Breast epithelium (tissue), 4 donors: ENCODE results near the gene MBNL3. TPM values are rescaled to one million over a fixed set of nuclear protein-coding genes. Genes with fewer than 3 reads are reported as not detected.

Experiments
- DNase-seq, 2 donors: peaks; one replicate each; pipeline ENCODE4 v3.0.0-alpha.2; 2019; ENCODE audit warnings: low spot score in 2 of 2
- H3K27ac ChIP-seq, 2 donors: fragments of 200-600 bp; sonication (generic) in 1 of 2; one replicate each; pipeline ENCODE4 v1.5.1; 2016 to 2019; ENCODE audit warnings: mild to moderate bottlenecking in 1 of 2
- H3K27me3 ChIP-seq, 2 donors: fragments of 200-600 bp; sonication (generic) in 1 of 2; one replicate each; pipeline versions ENCODE4 v1.5.1 to v1.6.0; 2017 to 2019; ENCODE audit warnings: control low read depth in 1 of 2, mild to moderate bottlenecking in 1 of 2
- H3K36me3 ChIP-seq: fragments of 200-600 bp; one replicate; pipeline ENCODE4 v1.5.1; 2019
- H3K4me1 ChIP-seq, 2 donors: fragments of 200-600 bp; sonication (generic); one replicate each; pipeline ENCODE4 v1.5.1; 2016 to 2019; ENCODE audit warnings: control low read depth in 1 of 2
- H3K4me3 ChIP-seq, 3 donors: fragments of 200-600 bp; sonication (generic); 1 replicate in 2 of 3; 2 replicates in 1 of 3; pipeline ENCODE4 v1.5.1; 2016 to 2019; ENCODE audit warnings: mild to moderate bottlenecking in 3 of 3, moderate library complexity in 2 of 3
- H3K9me3 ChIP-seq, 2 donors: fragments of 200-600 bp; sonication (generic) in 1 of 2; one replicate each; pipeline ENCODE4 v1.5.1; 2016 to 2019; ENCODE audit warnings: control low read depth in 1 of 2
- POLR2A ChIP-seq: fragments of 450-650 bp; IDR thresholded peaks from one replicate; pipeline ENCODE4 v1.6.1; 2016; ENCODE audit warnings: antibody characterized with exemption, mild to moderate bottlenecking, moderate library complexity
- POLR2AphosphoS5 ChIP-seq, 3 donors: sonication (generic); formaldehyde crosslinking; IDR thresholded peaks; one replicate each; pipeline ENCODE4 v1.6.1; 2017; ENCODE audit warnings: antibody characterized with exemption in 3 of 3
- intact Hi-C: fragments of 100-400 bp; cut with DNase I; formaldehyde crosslinking; loops from one replicate; pipeline ENCODE4 v1.15.1; 2023; ENCODE audit warnings: low total_unique reads
- total RNA-seq, 3 donors: library from RNA; depleted of rRNA; stranded (reverse); fragments of >200 nt; gene quantifications; one replicate each; pipeline ENCODE4 v1.1.0, GENCODE V29; 2016
- TF ChIP-seq, protein P1 (sequence below), 3 donors: fragments of 450-650 bp; IDR thresholded peaks; one replicate each; pipeline ENCODE4 v1.5.1; 2016 to 2017; ENCODE audit warnings: antibody characterized with exemption in 3 of 3, mild to moderate bottlenecking in 3 of 3, moderate library complexity in 3 of 3

The MBNL3 gene
- total RNA-seq, 3 donors from 2014 or later: 7.5 to 42.6 (median 26.3) TPM

DNA sequence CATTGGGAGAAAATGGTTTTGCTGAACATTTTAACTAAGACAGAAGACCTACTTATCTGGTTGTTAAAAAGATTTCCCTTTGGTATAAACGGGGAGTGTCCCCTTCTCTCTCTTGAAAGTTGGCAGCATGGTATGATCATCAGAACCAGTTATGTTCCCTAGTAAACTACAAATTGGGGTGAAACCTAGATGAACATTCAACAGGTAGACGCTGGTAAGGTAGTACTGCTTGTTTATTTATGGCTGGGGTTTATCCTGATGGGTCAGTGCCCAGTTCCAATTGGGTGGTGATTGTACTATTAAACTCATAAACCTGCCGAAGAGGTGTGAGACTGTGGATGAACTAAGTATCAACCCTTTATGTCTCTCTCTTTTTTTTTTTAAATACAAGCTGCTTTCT is 100.5 kb downstream of the MBNL3 start:
- no peak overlapping the region for H3K4me3 ChIP-seq
- TF ChIP-seq, protein P1, sequence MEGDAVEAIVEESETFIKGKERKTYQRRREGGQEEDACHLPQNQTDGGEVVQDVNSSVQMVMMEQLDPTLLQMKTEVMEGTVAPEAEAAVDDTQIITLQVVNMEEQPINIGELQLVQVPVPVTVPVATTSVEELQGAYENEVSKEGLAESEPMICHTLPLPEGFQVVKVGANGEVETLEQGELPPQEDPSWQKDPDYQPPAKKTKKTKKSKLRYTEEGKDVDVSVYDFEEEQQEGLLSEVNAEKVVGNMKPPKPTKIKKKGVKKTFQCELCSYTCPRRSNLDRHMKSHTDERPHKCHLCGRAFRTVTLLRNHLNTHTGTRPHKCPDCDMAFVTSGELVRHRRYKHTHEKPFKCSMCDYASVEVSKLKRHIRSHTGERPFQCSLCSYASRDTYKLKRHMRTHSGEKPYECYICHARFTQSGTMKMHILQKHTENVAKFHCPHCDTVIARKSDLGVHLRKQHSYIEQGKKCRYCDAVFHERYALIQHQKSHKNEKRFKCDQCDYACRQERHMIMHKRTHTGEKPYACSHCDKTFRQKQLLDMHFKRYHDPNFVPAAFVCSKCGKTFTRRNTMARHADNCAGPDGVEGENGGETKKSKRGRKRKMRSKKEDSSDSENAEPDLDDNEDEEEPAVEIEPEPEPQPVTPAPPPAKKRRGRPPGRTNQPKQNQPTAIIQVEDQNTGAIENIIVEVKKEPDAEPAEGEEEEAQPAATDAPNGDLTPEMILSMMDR (IDR thresholded peaks at IDR 0.05): no peak
- TF ChIP-seq POLR2AphosphoS5 (IDR thresholded peaks at IDR 0.05): no peak
- no peak for TF ChIP-seq POLR2A
- H3K27ac ChIP-seq: no peak overlapping the region
- peaks cover 0 to 13% of the 10 kb centered on the region in 2 donors for H3K27me3 ChIP-seq
- no peaks in the 10 kb centered on the region for H3K4me1 ChIP-seq
- no peaks in the 10 kb centered on the region for H3K9me3 ChIP-seq
- H3K36me3 ChIP-seq: no peaks in the 10 kb centered on the region
- DNase-seq: no peak
- intact Hi-C loops: no loop called here

DNA sequence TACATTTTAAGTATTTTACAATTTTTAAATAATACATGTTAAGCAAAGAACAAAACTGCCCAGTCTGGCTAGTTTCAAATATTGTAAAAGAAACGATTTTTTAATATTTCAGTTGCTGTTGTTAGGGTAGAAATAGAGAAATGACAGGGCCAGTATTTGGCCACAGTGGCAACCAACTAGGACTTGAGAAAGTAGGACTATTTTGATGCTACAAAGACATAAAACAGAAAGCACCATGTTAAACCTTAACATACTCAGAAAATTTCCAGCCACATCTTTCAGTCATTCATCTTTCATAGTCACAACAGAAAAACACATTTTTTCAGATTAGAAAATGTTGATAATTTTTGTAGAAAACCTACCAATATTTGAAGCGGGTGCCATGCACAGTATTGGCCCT is 104.5 kb downstream of the MBNL3 start:
- intact Hi-C loops: no loop called here
- DNase-seq: no peak
- Histone ChIP-seq H3K27me3 (peaks cover 0 to 26% of the 10 kb centered on the region in 2 donors), H3K4me3 (no peak overlapping the region), H3K9me3 (no peaks in the 10 kb centered on the region), H3K4me1 (no peaks in the 10 kb centered on the region), H3K27ac (no peak overlapping the region), H3K36me3 (no peaks in the 10 kb centered on the region)
- TF ChIP-seq, protein P1 (IDR thresholded peaks at IDR 0.05): no peak
- no peak for TF ChIP-seq POLR2A
- no peak for TF ChIP-seq POLR2AphosphoS5 (IDR thresholded peaks at IDR 0.05)

DNA sequence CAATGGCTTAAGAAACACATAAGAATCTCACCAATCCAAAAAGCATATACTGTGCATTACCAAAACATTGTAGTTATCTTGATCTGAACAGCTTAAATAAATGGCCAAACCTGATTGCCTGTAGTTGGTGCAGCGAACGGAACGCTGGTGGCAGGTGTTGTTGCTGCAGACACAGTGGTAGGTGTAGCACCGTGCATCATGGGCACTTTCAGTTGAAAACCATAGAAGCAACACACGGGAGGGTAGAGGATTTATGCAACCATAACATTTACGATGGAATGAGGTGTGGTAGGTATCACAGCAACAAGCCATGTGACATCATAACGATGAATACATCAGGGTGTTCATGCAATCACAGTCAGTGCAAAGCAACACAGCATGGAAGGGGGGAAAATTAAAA is 106.8 kb downstream of the MBNL3 start:
- intact Hi-C loops: no loop called here

DNA sequence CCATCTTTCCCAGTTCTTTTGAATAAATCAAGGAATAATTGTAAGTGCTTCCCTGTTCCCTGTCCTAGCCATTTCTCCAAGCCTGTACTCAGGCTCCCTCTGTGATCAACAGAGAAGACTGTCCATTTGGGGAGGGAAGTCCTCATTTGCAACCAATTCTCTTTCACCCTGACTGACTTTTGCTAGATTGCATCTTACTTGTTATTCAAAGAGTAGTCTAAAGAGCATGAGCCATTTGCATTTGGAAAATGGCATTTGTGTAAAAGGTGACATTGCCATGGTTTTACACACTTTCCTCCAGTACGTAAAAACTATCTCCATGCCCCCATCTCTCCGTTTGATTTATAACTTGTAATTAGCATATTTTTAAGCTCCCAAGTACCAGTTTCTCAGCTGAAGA is 110.6 kb downstream of the MBNL3 start:
- Histone ChIP-seq H3K27ac (no peak overlapping the region), H3K27me3 (peaks cover 0 to 46% of the 10 kb centered on the region in 2 donors), H3K36me3 (no peaks in the 10 kb centered on the region), H3K4me3 (no peak overlapping the region), H3K9me3 (no peaks in the 10 kb centered on the region), H3K4me1 (no peaks in the 10 kb centered on the region)
- intact Hi-C loops: no loop called here
- TF ChIP-seq, protein P1 (IDR thresholded peaks at IDR 0.05): no peak
- TF ChIP-seq POLR2A: no peak
- no peak for TF ChIP-seq POLR2AphosphoS5 (IDR thresholded peaks at IDR 0.05)
- DNase-seq: no peak

More for the DNA sequence above, 106.8 kb downstream of the MBNL3 start:
- Histone ChIP-seq H3K4me3 (no peak overlapping the region), H3K4me1 (no peaks in the 10 kb centered on the region), H3K27me3 (peaks cover 0 to 38% of the 10 kb centered on the region in 2 donors), H3K9me3 (no peaks in the 10 kb centered on the region), H3K27ac (no peak overlapping the region), H3K36me3 (no peaks in the 10 kb centered on the region)
- TF ChIP-seq, protein P1 (IDR thresholded peaks at IDR 0.05): no peak
- TF ChIP-seq POLR2A (no peak), POLR2AphosphoS5 (IDR thresholded peaks at IDR 0.05) (no peak)
- no peak for DNase-seq

DNA sequence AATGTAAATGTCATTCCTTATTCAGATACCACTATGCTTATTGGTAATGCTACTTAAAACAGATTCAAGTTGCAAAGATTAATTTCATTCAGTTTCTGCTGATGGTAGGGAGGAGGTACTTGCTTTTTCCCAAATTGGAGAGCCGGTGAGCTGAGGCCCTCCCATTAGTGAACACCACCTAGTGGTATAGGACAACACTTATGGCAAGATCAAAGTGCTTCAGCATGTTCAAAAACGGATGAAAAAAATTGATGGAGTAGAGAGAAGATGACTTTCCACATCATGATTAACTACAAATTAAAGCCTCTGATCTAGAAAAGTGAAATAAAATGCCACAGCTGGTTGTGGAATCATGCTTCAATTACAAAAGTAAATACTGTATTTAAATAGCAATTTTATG is 112.9 kb downstream of the MBNL3 start:
- Histone ChIP-seq H3K27ac (no peak overlapping the region), H3K4me3 (no peak overlapping the region), H3K36me3 (no peaks in the 10 kb centered on the region), H3K4me1 (no peaks in the 10 kb centered on the region), H3K9me3 (no peaks in the 10 kb centered on the region), H3K27me3 (peaks cover 0 to 44% of the 10 kb centered on the region in 2 donors)
- TF ChIP-seq POLR2AphosphoS5 (IDR thresholded peaks at IDR 0.05) (no peak), POLR2A (no peak)
- TF ChIP-seq, protein P1 (IDR thresholded peaks at IDR 0.05): no peak
- intact Hi-C loops: no loop called here
- no peak for DNase-seq
